IMR-90 (cell line): ENCODE data around the gene ANKRD45. TPM values are rescaled to one million over a fixed set of nuclear protein-coding genes. Genes with fewer than 3 reads are reported as not detected.
"Not testable (repeated sequence)": the region's sequence is repeated elsewhere in the genome, so short reads cannot be mapped to it uniquely, and the experiment has no call there.

Source experiments
- ATAC-seq: fragments of 200-7000 bp; cut with Tn5 transposase; 2 replicates; pipeline ENCODE4 v1.9.1; 2020; ENCODE audit warnings: low read depth, mild to moderate bottlenecking, moderate library complexity
- BruUV-seq: library from RNA; stranded (reverse); fragments of 400-500 nt; replicated peaks from 2 replicates; lab custom pipeline; 2021; lab: Mats Ljungman, UMichigan
- CTCF ChIA-PET: fragments of 300-600 bp; formaldehyde crosslinking; extraction: SDS; loops from one replicate; lab custom pipeline; 2021; ENCODE audit warnings: antibody characterized with exemption; lab: Yijun Ruan, JAX
- POLR2A ChIA-PET: fragments of 300-600 bp; sonication (Branson Sonifier 250); formaldehyde crosslinking; loops from one replicate; lab custom pipeline; 2022; ENCODE audit warnings: antibody characterized with exemption; ENCODE audit not compliant: unreplicated experiment; lab: Charles Lee
- DNase-seq: peaks from one replicate; pipeline ENCODE4 v3.0.0; 2013
- H2AFZ ChIP-seq: replicated peaks from 2 replicates; pipeline ENCODE3; 2013; ENCODE audit warnings: low read length, mild to moderate bottlenecking; ENCODE audit not compliant: poor library complexity
- H2AK5ac ChIP-seq: 2 replicates; pipeline ENCODE4 v1.6.1; 2013; ENCODE audit warnings: low read depth, low read length, inconsistent platforms
- H2AK9ac ChIP-seq: replicated peaks from 2 replicates; pipeline ENCODE3; 2013; ENCODE audit warnings: mild to moderate bottlenecking, low read depth, low read length, moderate library complexity; ENCODE audit not compliant: poor library complexity
- H2BK120ac ChIP-seq: 2 replicates; pipeline ENCODE4 v1.6.1; 2013; ENCODE audit warnings: low read depth, low read length, inconsistent platforms
- H2BK15ac ChIP-seq: 3 replicates; pipeline ENCODE4 v1.6.1; 2013; ENCODE audit warnings: low read depth, low read length, inconsistent platforms
- H2BK20ac ChIP-seq: 2 replicates; pipeline ENCODE4 v1.6.1; 2013; ENCODE audit warnings: low read depth, mild to moderate bottlenecking, inconsistent platforms, low read length, moderate library complexity
- H2BK5ac ChIP-seq: 2 replicates; pipeline ENCODE4 v1.6.1; 2013; ENCODE audit warnings: mild to moderate bottlenecking, low read depth, low read length, inconsistent platforms; ENCODE audit not compliant: poor library complexity, severe bottlenecking
- H3K14ac ChIP-seq: replicated peaks from 2 replicates; pipeline ENCODE4 v1.6.1; 2013; ENCODE audit warnings: low read depth, low read length, inconsistent platforms
- H3K18ac ChIP-seq: 2 replicates; pipeline ENCODE4 v1.6.1; 2013; ENCODE audit warnings: low read depth, low read length, control low read depth
- H3K23ac ChIP-seq: 2 replicates; pipeline ENCODE4 v1.6.1; 2013; ENCODE audit warnings: low read depth, low read length, inconsistent platforms
- H3K27ac ChIP-seq: 2 replicates; pipeline ENCODE4 v1.5.1; 2013; ENCODE audit warnings: mild to moderate bottlenecking, control low read depth, low read length; ENCODE audit not compliant: insufficient read depth
- H3K27me3 ChIP-seq: 2 replicates; pipeline ENCODE4 v1.6.1; 2013; ENCODE audit warnings: low read length; ENCODE audit not compliant: control insufficient read depth, insufficient read depth
- H3K36me3 ChIP-seq: 2 replicates; pipeline ENCODE4 v1.6.1; 2013; ENCODE audit warnings: low read length, mixed read lengths; ENCODE audit not compliant: control insufficient read depth, insufficient read depth
- H3K4ac ChIP-seq: 2 replicates; pipeline ENCODE4 v1.6.1; 2013; ENCODE audit warnings: low read depth, low read length, inconsistent platforms
- H3K4me1 ChIP-seq: 2 replicates; pipeline ENCODE4 v1.6.1; 2013; ENCODE audit warnings: low read length, mixed read lengths; ENCODE audit not compliant: control insufficient read depth, insufficient read depth
- H3K4me2 ChIP-seq: 2 replicates; pipeline ENCODE4 v1.6.1; 2013; ENCODE audit warnings: low read depth, mild to moderate bottlenecking, control low read depth, low read length, moderate library complexity
- H3K4me3 ChIP-seq: 2 replicates; pipeline ENCODE4 v1.5.1; 2013; ENCODE audit warnings: low read depth, mild to moderate bottlenecking, control low read depth, low read length, moderate library complexity; ENCODE audit not compliant: insufficient read depth
- H3K56ac ChIP-seq: 2 replicates; pipeline ENCODE4 v1.6.1; 2013; ENCODE audit warnings: low read length, inconsistent platforms; ENCODE audit not compliant: insufficient read depth; ENCODE audit errors: extremely low read depth
- H3K79me1 ChIP-seq, 2 experiments: 2 replicates each; pipeline ENCODE4 v1.6.1; 2013; ENCODE audit warnings: low read length in 2 of 2, inconsistent platforms in 1 of 2, low read depth in 1 of 2
- H3K9ac ChIP-seq: 2 replicates; pipeline ENCODE4 v1.6.1; 2013; ENCODE audit warnings: low read depth, low read length, control low read depth
- H3K9me1 ChIP-seq: 2 replicates; pipeline ENCODE4 v1.6.1; 2013; ENCODE audit warnings: low read length, inconsistent platforms; ENCODE audit not compliant: insufficient read depth
- H3K9me3 ChIP-seq: 2 replicates; pipeline ENCODE4 v1.6.1; 2013; ENCODE audit warnings: low read length; ENCODE audit not compliant: control insufficient read depth, insufficient read depth
- H4K20me1 ChIP-seq: 2 replicates; pipeline ENCODE4 v1.6.1; 2013; ENCODE audit warnings: low read length, inconsistent platforms; ENCODE audit not compliant: insufficient read depth
- H4K5ac ChIP-seq: 2 replicates; pipeline ENCODE4 v1.6.1; 2013; ENCODE audit warnings: mild to moderate bottlenecking, low read depth, low read length, control low read depth
- H4K8ac ChIP-seq, 2 experiments: 2 replicates each; pipeline ENCODE4 v1.6.1; 2013; ENCODE audit warnings: low read depth in 2 of 2, low read length in 2 of 2, control low read depth in 1 of 2, inconsistent platforms in 1 of 2
- H4K91ac ChIP-seq: 2 replicates; pipeline ENCODE4 v1.6.1; 2013; ENCODE audit warnings: low read depth, low read length, inconsistent platforms; ENCODE audit not compliant: insufficient read depth
- BHLHE40 ChIP-seq: fragments of 150-350 bp; IDR thresholded peaks from 2 replicates; pipeline ENCODE4 v1.6.1; 2016; ENCODE audit warnings: mild to moderate bottlenecking, low read depth, low read length
- CHD1 ChIP-seq: IDR thresholded peaks from 2 replicates; pipeline ENCODE4 v1.6.1; 2012; ENCODE audit warnings: low read depth, low read length, improper control_type of control experiment
- WGBS, 2 experiments: methylation state at CpG; one replicate each; pipeline versions ENCODE4 v1.1.5 to v1.1.7; 2013; ENCODE audit warnings: missing lambda C conversion rate in 2 of 2; ENCODE audit not compliant: insufficient read length in 1 of 2; ENCODE audit errors: extremely low coverage in 2 of 2; 5-methylcytosine and 5-hydroxymethylcytosine counted together
- dilution Hi-C: fragments of 300-500 bp; cut with HindIII; formaldehyde crosslinking; loops from one replicate; pipeline ENCODE4 v1.14.3; 2018; ENCODE audit warnings: low sequenced_read_pairs; ENCODE audit not compliant: unreplicated experiment
- in situ Hi-C: fragments of 300-500 bp; cut with MboI; formaldehyde crosslinking; loops from 3 replicates; pipeline ENCODE4 v1.14.3; 2019; ENCODE audit warnings: low sequenced_read_pairs, inconsistent platforms, mixed read lengths
- intact Hi-C: fragments of 100-400 bp; cut with micrococcal nuclease; formaldehyde crosslinking; loops from 2 replicates; pipeline ENCODE4 v1.10.0; 2022
- polyA plus RNA-seq, 3 experiments: library from polyadenylated mRNA; depleted of rRNA; stranded (reverse); fragments of >200 nt; gene quantifications; 2 replicates each; pipeline ENCODE4 v1.2.3, GENCODE V29; 2012; ENCODE audit warnings: low replicate concordance in 1 of 3
- total RNA-seq: library from RNA; depleted of rRNA; stranded (reverse); fragments of >200 nt; gene quantifications from 2 replicates; pipeline ENCODE4 v1.2.3, GENCODE V29; 2012

ANKRD45 gene
- total and polyA plus RNA-seq, 2 of the 4 experiments (the other 2 are of a cell fraction): under 0.01 TPM; not detected in 1

DNA sequence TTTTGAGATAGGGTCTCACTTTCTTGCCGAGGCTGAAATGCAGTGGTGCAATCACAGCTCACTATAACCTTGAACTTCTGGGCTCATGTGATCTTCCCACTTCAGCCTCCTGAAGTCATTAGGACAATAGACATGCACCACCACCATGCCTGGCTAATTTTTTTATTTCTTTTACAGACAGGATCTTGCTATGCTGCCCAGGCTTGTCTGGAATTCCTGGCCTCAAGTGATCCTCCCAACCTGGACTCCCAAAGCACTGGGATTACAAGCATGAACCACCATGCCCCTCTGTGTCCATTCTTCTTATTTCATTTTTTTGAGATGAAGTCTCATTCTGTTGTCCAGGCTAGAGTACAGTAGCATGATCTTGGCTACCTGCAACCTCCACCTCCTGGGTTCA, 33.1 kb upstream of the ANKRD45 start:
- no peak overlapping the region for H3K4me2 ChIP-seq
- in situ Hi-C loops: no loop called here
- WGBS, 2 experiments: no CpG with 5 or more reads among the region's 1 CpG
- H2AK9ac ChIP-seq: no peak overlapping the region
- H3K4me3 ChIP-seq: no peak overlapping the region
- CTCF ChIA-PET: no interaction called here
- no peak overlapping the region for H2BK20ac ChIP-seq
- H4K8ac ChIP-seq: no peak overlapping the region
- H4K5ac ChIP-seq: no peak overlapping the region
- H3K18ac ChIP-seq: no peak overlapping the region
- no peak overlapping the region for H2AK5ac ChIP-seq
- H2BK15ac ChIP-seq: no peak overlapping the region
- no peaks in the 10 kb centered on the region for H4K20me1 ChIP-seq
- H3K4me1 ChIP-seq: no peaks in the 10 kb centered on the region
- no peak overlapping the region for H3K14ac ChIP-seq
- H3K9ac ChIP-seq: no peak overlapping the region
- dilution Hi-C loops: no loop called here
- no peaks in the 10 kb centered on the region for H3K27me3 ChIP-seq
- no peak overlapping the region for H3K23ac ChIP-seq
- TF ChIP-seq CHD1: no peak
- no peak for TF ChIP-seq BHLHE40
- no peak overlapping the region for H3K56ac ChIP-seq
- intact Hi-C loops: no loop called here
- no peak overlapping the region for H2BK120ac ChIP-seq
- DNase-seq (no peak), ATAC-seq (no peak)
- no peak overlapping the region for H2AFZ ChIP-seq
- H3K9me3 ChIP-seq: no peaks in the 10 kb centered on the region
- H4K91ac ChIP-seq: no peak overlapping the region
- POLR2A ChIA-PET: no interaction called here
- H3K9me1 ChIP-seq: no peaks in the 10 kb centered on the region
- no peaks in the 10 kb centered on the region for H3K79me1 ChIP-seq
- no TSS peak for BruUV-seq
- H3K4ac ChIP-seq: no peak overlapping the region
- no peaks in the 10 kb centered on the region for H3K36me3 ChIP-seq
- no peak overlapping the region for H2BK5ac ChIP-seq
- no peak overlapping the region for H3K27ac ChIP-seq

DNA sequence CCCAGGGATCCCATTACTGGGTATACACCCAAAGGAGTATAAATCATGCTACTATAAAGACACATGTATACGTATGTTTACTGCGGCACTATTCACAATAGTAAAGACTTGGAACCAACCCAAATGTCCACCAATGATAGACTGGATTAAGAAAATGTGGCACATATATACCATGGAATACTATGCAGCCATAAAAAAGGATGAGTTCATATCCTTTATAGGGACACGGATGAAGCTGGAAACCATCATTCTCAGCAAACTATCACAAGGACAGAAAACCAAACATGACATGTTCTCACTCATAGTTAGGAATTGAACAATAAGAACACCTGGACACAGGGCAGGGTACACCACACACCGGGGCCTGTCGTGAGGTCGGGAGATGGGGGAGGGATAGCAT, 31.6 kb upstream of the ANKRD45 start:
- H2AFZ ChIP-seq, H3K4me1 ChIP-seq, H3K9ac ChIP-seq, CTCF ChIA-PET, H2BK5ac ChIP-seq, H3K27ac ChIP-seq, H3K27me3 ChIP-seq, intact Hi-C loops, H4K20me1 ChIP-seq, H2BK120ac ChIP-seq, H4K91ac ChIP-seq, H2AK9ac ChIP-seq, H3K9me3 ChIP-seq, DNase-seq, H3K36me3 ChIP-seq, H4K5ac ChIP-seq, ATAC-seq, POLR2A ChIA-PET, H2BK20ac ChIP-seq, H3K14ac ChIP-seq, in situ Hi-C loops, H2AK5ac ChIP-seq, dilution Hi-C loops, H3K18ac ChIP-seq, H3K4me3 ChIP-seq, H3K4me2 ChIP-seq, H3K56ac ChIP-seq, H2BK15ac ChIP-seq, H3K4ac ChIP-seq, H3K9me1 ChIP-seq, H4K8ac ChIP-seq, H3K23ac ChIP-seq, H3K79me1 ChIP-seq, BruUV-seq: not testable (repeated sequence)
- no CpG with 5 or more reads among the region's 6 CpGs for WGBS, 2 experiments
